ENCODE data around the gene WDFY2.

Gene WDFY2

GRCh38 chr13:51717786-51718398, 133.6 kb downstream of the WDFY2 start:
- no peak for DNase-seq

GRCh38 chr13:51719394-51719793, 135.1 kb downstream of the WDFY2 start:
- DNase-seq: no peak

GRCh38 chr13:51721496-51721895, 137.2 kb downstream of the WDFY2 start:
- no peak for DNase-seq

GRCh38 chr13:51723529-51723928, 139.3 kb downstream of the WDFY2 start:
- DNase-seq: no peak

GRCh38 chr13:51724721-51725120, 140.5 kb downstream of the WDFY2 start:
- DNase-seq: no peak

- DNase-seq: no peak
Measured at GRCh38 chr13:51726446-51727193, 142.4 kb downstream of the WDFY2 start.

- DNase-seq: no peak
Measured at GRCh38 chr13:51727634-51728274, 143.5 kb downstream of the WDFY2 start.

GRCh38 chr13:51728275-51728673, 144.0 kb downstream of the WDFY2 start:
- DNase-seq: no peak

- no peak for DNase-seq
Measured at GRCh38 chr13:51728972-51729371, 144.7 kb downstream of the WDFY2 start.

GRCh38 chr13:51729866-51730553, 145.7 kb downstream of the WDFY2 start:
- DNase-seq: no peak

GRCh38 chr13:51730927-51731326, 146.7 kb downstream of the WDFY2 start:
- DNase-seq: no peak

- no peak for DNase-seq
Measured at GRCh38 chr13:51731759-51732158, 147.5 kb downstream of the WDFY2 start.

- peak; percentile 3 for DNase-seq
Measured at GRCh38 chr13:51733374-51734298, 149.4 kb downstream of the WDFY2 start.

GRCh38 chr13:51734786-51735185, 150.5 kb downstream of the WDFY2 start:
- no peak for DNase-seq

- no peak for DNase-seq
Measured at GRCh38 chr13:51737609-51738008, 153.3 kb downstream of the WDFY2 start.

- DNase-seq: no peak
Measured at GRCh38 chr13:51738226-51738905, 154.1 kb downstream of the WDFY2 start.

GRCh38 chr13:51739027-51739764, 154.9 kb downstream of the WDFY2 start:
- no peak for DNase-seq

- DNase-seq: no peak
Measured at GRCh38 chr13:51740698-51741097, 156.4 kb downstream of the WDFY2 start.

GRCh38 chr13:51742031-51742430, 157.8 kb downstream of the WDFY2 start:
- no peak for DNase-seq

GRCh38 chr13:51742611-51743010, 158.3 kb downstream of the WDFY2 start:
- no peak for DNase-seq

GRCh38 chr13:51745243-51745642, 161.0 kb downstream of the WDFY2 start:
- DNase-seq: no peak

All from DMS153 (cell line).